GM19238 (cell line): ENCODE results near the gene ING3.
"Not testable (repeated sequence)": the region's sequence is repeated elsewhere in the genome, so short reads cannot be mapped to it uniquely, and the experiment has no call there.

Source experiments
- DNase-seq: peaks from one replicate; pipeline ENCODE4 v3.0.0; 2011; ENCODE audit warnings: low spot score; ENCODE audit not compliant: insufficient read length

ING3 gene

DNA sequence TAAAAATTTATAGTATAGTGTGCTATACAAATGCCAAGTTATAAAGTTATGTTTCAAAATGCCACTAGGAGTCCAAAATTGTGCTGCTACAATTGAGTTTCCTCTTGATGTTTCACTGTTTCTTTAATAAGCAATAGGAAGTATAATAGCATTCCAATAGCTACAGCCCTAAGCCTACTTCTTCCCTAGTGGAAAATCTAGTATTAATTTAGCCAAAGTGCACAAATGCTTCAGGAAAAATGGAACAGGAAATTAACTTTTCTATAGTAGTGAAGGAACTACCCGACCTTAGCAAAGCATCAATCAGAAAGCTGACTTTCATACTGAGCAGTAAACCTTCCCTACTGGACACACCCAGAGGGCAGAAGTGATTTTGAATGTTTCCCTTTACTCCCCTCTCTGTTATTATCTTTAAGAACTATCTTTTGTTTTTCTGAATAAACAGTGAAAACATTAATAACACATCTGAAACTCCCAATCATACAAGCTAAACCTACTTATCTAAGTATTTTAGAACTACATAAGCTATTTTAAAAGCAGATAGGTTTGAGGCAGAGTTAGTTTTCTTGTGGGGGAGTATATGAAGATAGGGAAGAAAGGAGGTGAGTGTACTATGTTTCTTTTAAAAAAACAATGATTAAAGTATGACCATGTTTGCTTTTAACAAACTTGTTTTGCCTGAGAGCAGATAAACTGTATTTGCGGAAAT is 51.6 kb downstream of the ING3 start:
- DNase-seq, result no peak

DNA sequence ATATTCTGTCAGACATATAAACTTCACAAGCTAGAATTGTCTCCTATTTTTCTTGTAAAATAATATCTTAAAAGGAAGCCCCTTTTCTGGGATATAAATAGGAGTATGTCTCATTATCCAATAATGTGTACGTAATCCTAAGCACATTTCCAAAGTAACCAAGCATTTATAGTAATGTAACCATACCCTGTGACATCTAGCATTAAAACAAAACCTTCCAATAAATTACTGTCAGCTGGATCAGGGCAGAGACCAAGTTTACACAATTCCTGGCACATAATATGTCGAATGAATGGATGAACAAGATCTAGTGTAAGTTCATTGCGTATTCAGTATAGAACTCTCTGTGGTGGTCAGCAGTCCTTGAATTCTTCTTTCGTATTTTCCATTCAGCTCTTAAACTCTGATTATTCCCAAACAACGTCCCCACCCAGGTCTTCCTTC is 52.2 kb downstream of the ING3 start:
- no peak for DNase-seq

DNA sequence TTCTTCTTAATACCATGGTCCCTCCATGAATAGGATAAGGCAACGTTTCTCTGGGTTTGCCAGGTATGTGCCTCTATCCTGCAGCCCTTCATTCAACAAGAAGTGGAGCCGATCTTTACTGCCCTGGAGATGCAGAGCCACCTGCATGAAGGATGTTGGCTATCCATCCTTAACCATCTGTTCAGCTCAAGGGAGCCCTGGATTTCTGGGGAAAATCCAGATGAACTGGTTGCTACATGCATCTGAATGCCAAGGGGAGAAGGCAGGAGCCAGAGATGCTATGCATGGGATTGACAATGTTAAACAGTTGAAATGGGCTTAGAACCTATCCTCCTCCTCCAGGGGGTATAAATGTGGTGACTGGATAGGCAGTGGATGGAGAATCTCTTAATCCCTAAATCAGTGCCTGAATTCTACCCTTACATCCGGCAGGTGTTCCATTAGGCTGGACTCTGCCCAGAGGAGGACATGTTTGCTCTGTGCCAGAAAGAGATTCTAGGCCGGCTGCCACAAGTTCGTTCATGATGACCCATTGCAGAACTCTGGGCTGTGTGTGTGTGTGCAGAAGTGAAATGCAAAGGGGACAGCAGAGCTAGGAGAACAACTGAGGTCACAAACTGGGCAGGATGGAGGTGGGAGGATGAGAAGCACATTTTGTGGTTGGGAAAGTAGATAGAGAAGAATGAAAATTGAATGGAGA is 53.6 kb downstream of the ING3 start:
- DNase-seq, result no peak

DNA sequence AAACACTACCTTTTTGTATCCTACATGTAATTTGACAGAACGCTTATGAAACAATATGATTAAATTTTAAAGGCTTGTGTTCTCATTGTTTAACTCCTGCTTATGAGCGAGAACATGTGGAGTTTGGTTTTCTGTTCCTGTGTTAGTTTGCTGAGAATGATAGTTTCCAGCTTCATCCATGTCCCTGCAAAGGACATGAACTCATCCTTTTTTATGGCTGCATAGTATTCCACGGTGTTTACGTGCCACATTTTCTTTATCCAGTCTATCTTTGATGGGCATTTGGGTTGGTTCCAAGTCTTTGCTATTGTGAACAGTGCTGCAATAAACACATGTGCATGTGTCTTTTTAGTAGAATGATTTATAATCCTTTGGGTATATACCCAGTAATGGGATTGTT is 54.5 kb downstream of the ING3 start:
- DNase-seq, result not testable (repeated sequence)

DNA sequence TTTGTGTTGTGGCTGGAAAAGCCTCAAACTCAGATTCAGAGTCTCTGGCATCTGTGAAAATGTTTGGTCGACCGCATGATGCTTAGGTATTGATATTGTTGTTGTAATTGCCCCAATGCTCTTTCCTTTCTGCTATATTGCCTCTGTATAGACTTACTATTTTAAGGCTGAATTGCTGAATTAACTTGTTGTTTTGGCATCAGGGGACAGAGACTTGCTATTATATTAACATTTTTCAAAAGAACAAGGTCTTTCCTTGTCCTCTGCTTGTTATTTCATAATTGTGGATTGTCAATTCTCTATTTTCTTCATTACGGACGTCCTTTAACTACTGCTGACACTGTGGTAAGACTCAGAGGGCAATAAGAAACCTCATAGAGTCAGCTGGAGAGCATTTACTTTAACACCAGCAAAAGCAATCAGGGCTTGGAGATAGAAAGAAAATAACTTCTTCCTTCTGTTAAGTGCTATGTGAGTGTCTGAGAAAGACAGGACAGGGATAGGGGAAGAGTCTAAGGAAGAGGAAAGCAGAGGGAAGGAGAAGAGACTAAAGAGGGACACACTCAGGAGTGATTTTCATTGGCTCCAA is 55.5 kb downstream of the ING3 start:
- DNase-seq, result no peak

DNA sequence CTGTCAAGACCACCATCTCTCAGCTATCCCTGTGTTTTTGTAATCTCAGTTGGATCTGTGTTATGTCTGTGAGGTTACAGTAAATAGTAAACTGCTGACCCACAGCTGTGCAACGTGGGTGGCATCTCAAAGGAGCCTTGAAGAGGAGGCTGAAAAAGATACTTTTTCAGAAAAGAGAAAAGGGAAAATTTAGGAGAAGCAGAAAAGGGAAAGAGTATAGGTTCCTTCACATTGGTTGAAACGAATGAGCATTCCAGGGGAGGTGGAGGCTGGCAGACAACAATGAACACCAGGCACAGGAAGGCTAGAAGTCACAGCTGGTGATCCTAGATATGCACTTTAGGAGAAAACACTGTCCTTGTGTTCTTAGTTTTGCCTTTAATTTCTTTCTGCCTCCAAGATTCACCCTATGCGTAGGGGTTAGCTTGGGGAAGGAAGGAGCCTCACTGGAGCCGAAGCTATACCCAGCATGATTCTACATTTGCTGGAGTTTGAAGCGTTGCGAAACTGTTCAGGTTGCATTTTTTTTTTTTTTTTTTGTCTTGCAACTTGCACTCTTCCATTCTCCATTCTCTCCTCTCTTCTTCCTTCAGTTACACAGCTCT is 56.2 kb downstream of the ING3 start:
- no peak for DNase-seq

DNA sequence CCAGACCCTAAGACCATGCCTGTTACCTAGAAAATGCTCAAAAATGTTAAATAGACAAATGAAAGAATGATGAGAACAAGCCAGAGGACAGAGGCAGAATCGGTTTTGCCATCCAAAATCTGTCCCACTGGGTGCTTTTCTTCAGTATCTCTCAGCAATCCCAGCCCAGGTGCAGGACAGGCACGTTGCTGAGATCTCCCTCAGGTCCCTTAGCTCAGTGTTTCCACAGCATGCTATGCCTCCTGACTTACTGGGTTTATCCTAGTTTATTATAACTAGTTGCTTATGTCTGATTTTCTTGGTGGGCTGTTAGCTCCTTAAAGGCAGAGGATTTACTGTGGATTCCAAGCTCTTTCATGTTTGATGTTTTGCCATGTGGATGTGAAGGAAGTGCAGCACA is 58.2 kb downstream of the ING3 start:
- DNase-seq, result no peak

DNA sequence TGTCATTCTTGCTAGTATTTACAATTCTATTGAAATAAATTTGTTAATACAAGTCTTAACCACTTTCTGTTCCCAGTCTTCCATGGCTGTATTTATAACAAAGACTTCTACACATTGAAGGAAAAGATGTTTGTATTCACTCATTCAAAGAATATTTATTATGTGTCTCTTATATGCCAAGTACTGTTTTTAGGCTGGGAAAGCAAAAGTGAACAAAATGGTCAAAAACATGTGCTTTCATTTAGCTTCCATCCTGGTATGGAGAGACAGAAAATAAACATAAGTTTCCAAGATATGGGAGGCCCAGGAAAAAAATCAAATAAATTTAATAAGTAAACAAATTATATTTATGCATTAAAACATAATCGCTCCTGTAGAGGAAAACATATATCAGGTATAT is 60.8 kb downstream of the ING3 start:
- DNase-seq, result no peak

DNA sequence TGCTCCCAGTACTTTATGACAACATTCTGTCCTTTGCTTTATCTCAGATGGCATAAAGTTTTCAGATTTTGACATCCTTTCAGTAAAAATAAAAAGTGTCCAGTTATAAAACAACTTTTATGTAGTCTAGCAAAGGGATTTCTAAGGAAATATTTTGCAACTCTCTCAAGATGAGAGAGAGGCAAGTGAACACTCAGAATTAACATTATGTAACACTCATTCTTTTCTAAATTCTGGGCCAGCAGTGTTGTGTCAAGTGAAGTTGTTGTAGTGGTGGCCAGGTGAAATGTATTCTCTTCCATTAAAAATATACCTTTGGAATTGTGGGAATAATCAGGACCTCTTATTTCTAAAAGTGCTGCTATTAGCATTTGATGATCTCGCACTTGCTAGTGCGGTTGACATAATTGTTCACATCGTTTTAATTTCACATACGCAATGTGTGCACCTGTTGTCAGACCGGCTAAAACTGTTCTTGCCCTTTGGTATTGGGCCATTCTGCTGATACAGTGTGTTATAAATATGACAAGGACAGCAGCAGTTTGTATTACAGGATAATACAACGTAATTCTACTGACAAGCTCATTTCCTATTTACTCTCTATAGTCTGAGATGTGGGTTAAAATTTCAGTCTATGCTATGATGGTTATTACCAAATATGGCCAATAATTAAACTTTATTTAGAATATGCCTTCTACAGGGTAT is 61.7 kb downstream of the ING3 start:
- no peak for DNase-seq

DNA sequence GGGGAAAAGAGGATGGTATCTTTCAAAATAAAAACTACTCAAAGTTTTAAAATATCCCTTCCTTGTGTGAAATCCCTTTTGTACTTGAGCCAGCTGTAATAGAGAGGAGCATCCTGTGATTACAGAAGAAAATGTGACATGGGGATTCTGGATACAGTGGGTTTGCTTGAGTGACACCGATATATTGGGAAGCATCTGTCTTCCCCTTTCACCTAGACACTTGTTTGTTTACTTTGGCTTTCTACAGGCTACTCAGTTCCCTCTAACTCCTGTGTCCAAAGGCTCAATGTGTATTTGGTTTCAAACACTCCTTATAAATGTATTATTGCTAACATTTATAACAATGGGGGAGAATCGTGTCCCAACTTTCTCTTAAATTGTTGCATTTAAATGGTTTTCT is 62.3 kb downstream of the ING3 start:
- DNase-seq, result no peak

DNA sequence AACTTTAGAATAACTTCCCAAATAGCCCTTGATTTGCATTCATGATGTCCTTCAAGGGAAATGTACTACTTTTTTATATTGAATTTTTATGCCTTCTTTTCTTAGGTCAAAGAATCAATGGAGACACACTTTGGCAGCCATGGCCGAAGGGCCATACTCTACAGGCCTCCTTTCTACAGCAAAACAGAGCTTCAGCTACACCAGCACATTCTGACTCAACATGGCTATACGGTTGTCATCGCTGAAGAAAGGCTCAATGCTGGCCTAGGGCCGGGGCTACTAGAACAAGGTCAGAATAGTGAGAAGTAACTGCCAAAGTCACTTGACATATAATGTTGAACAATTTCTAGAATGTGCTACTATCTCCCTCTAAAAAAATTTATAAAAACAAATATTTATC is 65.0 kb downstream of the ING3 start:
- no peak for DNase-seq

DNA sequence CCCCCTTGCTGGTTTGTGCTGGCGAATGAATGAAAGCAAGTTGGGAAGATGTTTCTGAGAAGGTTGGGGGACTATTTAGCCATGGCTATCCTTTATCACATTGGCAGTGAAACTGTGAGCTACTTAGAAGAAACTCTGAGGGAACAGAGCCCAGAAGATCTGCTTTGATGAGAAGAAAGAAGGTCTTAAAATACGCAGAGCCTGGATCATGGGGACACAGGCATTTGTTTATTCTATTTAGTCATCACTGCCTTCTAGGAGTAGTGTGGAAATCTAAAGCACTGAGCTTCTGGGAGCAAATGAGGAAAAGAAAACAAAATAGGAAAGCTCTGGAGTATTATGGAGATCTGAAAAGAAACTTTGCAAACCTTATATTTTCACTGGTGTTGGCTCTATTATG is 66.4 kb downstream of the ING3 start:
- DNase-seq, result no peak

DNA sequence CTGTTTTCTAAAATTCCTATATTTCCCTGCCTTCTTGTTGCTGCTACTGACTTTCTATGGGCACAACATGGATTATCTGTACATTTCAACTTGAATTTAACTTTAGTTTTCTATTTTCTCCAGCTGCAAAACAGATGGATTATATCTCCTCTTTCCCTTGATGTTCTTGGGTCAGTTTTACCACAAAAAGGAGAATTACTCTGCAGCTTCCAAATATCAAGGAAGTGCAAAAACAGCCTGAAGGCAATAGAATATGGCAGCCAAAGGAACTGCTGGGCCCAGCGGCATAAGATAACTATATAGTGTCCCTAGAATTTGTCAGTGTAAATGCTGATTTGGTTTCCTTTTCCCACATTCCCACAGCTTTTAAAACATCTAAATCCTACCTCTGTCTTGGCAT is 67.0 kb downstream of the ING3 start:
- no peak for DNase-seq

DNA sequence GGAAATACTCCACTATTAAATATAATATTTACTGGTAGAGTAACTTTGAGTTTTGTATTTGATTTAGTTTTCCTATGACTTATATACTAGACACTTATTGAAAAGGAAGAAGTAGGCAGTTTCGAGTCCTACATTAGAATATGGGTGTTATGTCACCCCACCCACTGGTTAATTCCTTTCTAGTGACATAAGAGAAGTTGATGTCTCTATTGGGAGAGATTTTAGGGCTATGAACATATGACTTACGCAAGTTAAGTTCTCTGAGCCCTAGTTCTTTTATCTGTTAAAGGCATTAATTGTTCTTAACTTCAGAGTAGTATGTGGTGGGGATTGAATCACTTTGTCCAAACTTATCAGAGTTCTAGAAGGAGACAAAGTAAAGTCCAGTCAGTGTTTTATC is 68.4 kb downstream of the ING3 start:
- DNase-seq, result no peak

DNA sequence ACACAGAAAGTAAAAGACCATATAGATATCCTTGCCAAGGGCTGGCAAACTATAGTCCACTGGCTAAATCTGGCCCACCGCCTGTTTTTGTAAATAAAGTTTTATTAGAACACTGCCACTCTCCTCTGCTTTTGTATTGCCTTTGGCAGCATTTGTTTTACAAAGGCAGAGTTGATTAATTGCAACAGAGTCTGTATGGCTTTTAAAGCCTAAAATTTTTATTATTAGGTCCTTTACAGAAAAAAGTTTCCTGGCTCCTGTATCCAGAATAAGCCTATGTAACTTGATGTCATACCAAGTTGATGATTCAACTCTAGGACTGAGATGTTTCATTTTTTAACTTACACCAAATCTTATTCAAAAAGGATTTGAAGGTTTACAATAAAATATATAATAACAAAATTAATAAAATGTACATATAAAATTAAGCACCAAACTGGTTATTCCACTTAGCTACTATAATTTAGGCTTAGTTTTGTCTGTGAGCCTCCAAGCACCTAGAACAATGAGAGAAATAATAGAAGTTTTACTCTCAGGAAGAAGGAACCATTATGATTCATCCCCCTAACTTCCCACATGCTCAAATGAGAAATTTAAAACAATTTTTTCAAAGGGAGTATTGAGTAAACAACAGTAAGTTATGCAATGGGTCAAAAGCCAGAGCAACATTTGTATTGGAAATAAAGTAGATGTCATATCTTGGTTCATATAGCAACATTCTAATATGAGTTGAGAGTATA is 69.8 kb downstream of the ING3 start:
- DNase-seq, result no peak

DNA sequence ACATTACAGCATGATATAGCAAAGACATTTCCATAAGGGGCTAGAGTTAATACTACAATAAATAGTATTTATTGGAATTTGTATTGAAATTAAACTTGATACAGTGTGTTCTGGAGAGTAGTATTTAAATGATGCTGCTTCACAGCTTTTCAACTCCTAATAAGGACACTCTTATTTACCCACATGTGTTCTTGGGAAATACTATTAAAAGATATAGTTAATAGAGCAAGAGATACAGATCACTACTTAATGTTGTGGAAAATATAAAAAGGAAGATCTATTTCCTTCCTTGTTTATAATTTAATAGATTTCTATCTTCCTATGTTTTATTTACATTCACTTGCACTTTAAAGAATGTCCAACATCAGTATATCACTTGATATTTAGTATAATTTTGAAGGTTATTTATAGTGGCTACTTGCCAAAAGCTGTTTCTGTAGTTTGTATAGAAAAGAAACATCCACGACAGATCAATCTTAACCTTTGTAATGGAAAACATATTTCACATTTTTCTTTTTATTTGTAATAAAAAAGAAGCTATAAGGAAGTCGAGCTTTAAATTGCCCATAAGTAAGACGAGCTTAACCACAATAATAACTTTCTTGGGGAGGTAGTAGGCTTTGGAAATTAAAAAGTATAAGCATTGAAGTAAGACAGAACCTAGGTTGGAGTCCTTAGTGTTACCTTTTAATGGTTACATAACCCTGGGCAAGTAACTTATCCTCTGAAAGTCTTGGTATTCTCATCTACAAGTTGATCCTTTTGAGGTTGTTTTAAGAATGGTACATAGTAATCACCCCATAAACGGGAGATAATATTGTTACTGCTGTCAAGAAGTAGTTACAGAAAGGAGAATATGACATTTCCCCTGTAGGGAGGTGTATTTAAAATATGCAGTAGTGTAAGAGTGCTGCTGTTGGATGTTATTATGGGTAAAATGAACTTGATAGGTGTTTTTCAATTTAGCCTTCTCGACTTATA is 70.7 kb downstream of the ING3 start:
- no peak for DNase-seq

DNA sequence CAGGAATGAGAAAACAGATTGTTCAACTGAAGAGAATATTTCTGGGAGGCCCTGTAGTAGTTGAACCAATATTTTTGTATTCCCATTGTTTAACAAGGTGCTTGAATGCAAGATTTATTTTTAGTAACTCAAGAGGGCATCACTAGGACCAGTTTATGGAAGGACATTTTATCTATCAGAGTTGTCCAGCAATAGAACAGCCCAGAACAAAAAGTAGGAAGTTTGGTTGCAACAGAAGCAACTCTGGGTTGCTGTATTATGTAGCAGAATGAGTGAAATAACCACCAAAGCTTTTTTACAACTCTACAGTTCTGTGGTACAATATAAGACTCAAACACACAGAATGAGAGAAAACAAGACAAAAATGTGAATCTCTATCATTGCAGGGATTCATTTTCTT is 72.6 kb downstream of the ING3 start:
- DNase-seq, result no peak

DNA sequence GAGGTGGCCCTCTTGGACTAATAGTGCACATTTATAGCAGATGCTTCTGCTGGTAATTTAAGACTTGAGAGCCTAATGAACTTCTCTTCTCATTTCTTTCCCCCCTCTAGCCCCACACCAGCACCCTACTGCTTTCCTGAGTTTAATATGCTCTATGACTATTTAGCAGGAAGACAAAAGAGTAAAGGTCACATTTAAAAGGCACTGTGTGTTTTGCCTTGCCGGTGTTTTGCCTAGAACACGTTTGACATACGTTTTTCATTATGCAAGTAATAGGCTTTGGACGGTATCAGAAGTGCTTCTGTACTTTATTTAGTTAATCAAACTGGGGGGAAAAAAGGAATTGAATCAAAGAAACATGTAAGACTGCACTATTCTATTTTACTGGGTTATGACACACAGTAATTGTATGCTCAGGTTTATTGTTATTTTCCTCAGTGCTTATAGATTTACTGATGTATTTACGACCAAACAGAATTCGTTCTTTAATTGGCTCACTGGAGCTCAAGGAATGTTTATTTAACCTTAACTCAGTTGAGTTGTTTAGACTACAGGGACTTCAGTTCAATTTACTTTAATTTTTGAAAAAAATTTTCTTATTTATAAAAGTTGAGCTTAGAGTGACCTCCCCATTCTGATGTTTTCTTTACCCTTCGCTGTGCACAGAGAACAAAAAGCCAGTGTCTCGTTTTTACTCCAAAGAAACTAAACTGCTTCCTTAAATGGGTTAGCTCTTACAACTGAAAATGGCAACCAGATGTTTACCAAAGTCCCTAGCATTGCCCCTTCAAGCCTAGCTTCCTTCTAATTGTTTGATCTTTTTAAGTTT is 73.3 kb downstream of the ING3 start:
- no peak for DNase-seq

DNA sequence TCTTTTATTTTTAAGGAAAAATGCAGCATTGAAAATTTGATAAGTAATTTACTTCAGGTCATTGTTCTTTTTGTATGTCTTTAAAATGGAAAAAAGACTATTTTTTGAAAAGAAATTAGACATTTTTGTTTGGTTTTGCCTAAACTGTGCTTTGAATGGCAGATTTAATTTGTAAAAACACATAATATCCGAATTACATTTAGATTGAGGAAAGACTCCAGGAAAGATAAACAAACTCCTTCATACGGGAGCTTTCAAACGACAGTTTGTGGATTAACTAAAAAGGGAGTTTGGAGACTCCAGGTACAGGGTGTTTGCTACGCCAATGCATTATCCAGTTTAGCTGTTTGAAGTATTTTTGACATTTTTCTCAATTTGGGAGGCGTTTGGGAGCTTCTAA is 74.0 kb downstream of the ING3 start:
- DNase-seq, result no peak
